Neural crest cell (in vitro differentiated cells): Measurements from ENCODE around the gene PARVA. TPM values are rescaled to one million over a fixed set of nuclear protein-coding genes. Genes with fewer than 3 reads are reported as not detected.

ENCODE experiments used
- DNase-seq: peaks from one replicate; pipeline ENCODE4 v3.0.0; 2021; ENCODE audit warnings: low read depth, mixed read lengths, low spot score
- H3K27ac Mint-ChIP-seq: one replicate; pipeline ENCODE4 v1.8.0; 2021; ENCODE audit warnings: mild to moderate bottlenecking, mixed read lengths; ENCODE audit not compliant: unreplicated experiment
- H3K27me3 Mint-ChIP-seq: 2 replicates; pipeline ENCODE4 v1.8.0; 2021; ENCODE audit warnings: low read depth, mild to moderate bottlenecking, mixed read lengths
- H3K36me3 Mint-ChIP-seq: 2 replicates; pipeline ENCODE4 v1.8.0; 2021; ENCODE audit warnings: low read depth, mild to moderate bottlenecking, mixed read lengths
- H3K4me1 Mint-ChIP-seq: 2 replicates; pipeline ENCODE4 v1.8.0; 2021; ENCODE audit warnings: mixed read lengths
- H3K4me3 Mint-ChIP-seq: one replicate; pipeline ENCODE4 v1.8.0; 2021; ENCODE audit warnings: mild to moderate bottlenecking, mixed read lengths
- H3K9me3 Mint-ChIP-seq: 2 replicates; pipeline ENCODE4 v1.8.0; 2021; ENCODE audit warnings: mixed read lengths
- total RNA-seq: library from RNA; stranded (reverse); gene quantifications from 2 replicates; pipeline ENCODE4 v1.2.1, GENCODE V29; 2021
- TF ChIP-seq, protein P1 (sequence below): fragments of 200-600 bp; sonication (generic); conservative IDR thresholded peaks from 2 replicates; pipeline ENCODE4 v1.5.0; 2021; ENCODE audit warnings: antibody characterized with exemption, mild to moderate bottlenecking

Gene PARVA
- total RNA-seq, 1 donor from 2014 or later, result 36.2 TPM

DNA sequence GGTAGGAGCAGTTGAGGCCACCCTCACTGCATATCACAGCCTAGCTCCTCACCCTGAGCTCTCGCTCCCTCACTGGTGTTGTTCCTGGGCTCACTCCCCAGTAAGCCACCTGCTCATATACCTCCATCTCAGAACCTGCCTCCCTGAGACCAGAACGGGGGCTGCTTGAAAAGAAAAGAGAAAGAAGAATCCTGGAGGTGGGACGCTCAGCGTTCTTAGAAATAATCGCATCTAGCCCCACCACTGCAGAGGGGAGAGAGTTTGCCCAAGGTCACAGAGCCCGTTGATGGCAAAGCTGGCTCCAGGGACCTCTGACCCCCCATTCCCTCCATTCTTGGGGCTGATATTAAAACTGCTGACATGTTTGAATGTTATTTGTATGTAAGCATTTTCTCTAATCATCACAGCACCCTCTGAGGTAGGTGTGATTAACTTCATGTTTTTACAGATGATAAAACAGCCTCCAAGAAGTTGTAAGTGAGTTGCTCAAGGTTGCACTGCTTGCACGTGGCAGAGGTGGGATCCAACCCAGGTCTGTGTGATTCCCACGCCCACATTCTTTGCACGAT lies 164.3 kb downstream of the PARVA start:
- no peaks in the 10 kb centered on the region for H3K4me1 Mint-ChIP-seq
- H3K9me3 Mint-ChIP-seq, result no peaks in the 10 kb centered on the region
- TF ChIP-seq, protein P1, sequence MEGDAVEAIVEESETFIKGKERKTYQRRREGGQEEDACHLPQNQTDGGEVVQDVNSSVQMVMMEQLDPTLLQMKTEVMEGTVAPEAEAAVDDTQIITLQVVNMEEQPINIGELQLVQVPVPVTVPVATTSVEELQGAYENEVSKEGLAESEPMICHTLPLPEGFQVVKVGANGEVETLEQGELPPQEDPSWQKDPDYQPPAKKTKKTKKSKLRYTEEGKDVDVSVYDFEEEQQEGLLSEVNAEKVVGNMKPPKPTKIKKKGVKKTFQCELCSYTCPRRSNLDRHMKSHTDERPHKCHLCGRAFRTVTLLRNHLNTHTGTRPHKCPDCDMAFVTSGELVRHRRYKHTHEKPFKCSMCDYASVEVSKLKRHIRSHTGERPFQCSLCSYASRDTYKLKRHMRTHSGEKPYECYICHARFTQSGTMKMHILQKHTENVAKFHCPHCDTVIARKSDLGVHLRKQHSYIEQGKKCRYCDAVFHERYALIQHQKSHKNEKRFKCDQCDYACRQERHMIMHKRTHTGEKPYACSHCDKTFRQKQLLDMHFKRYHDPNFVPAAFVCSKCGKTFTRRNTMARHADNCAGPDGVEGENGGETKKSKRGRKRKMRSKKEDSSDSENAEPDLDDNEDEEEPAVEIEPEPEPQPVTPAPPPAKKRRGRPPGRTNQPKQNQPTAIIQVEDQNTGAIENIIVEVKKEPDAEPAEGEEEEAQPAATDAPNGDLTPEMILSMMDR, result no peak
- DNase-seq, result no peak
- H3K4me3 Mint-ChIP-seq, result no peak overlapping the region
- no peak overlapping the region for H3K27ac Mint-ChIP-seq
- H3K27me3 Mint-ChIP-seq, result no peaks in the 10 kb centered on the region
- H3K36me3 Mint-ChIP-seq, result no peaks in the 10 kb centered on the region

DNA sequence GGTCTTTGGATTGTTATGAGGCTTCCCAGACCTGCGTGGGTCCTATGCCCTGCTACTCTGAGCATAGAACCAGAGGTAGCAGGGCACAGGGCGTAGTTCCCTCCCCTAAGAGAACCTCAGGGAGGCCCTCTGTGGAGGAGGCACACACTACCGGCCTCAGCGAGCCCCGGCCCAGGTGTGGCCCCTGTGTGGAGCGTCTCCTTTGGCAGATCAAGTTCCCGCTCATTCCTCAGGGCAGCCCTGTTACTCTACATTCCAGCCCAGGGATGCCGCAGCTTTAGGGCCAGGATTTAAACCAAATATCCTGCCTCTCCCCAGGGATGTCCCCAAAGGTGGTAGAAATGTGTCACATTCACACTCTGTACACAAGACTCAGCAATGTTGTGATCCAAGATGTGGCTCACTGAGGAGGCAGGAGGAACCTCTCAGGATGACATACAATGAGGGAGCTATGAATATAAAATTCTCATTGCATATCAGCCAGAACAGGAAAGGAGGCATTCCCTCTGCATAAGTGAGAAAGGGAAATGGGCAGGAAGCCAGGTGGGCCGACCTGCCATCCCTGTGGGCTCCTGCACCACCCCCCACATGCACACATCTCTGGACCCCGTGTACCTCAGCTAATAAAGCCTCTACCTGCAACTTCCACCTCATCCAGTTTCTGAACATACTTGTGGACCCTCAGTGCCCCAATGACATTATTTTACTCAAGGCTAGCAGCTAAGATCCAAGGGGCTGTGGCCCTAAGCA lies 165.0 kb downstream of the PARVA start:
- Mint-ChIP-seq H3K27ac (peak overlapping the region; percentile 20), H3K27me3 (no peaks in the 10 kb centered on the region), H3K9me3 (no peaks in the 10 kb centered on the region), H3K4me3 (no peak overlapping the region), H3K36me3 (no peaks in the 10 kb centered on the region), H3K4me1 (no peaks in the 10 kb centered on the region)
- DNase-seq, result no peak
- TF ChIP-seq, protein P1, result no peak

DNA sequence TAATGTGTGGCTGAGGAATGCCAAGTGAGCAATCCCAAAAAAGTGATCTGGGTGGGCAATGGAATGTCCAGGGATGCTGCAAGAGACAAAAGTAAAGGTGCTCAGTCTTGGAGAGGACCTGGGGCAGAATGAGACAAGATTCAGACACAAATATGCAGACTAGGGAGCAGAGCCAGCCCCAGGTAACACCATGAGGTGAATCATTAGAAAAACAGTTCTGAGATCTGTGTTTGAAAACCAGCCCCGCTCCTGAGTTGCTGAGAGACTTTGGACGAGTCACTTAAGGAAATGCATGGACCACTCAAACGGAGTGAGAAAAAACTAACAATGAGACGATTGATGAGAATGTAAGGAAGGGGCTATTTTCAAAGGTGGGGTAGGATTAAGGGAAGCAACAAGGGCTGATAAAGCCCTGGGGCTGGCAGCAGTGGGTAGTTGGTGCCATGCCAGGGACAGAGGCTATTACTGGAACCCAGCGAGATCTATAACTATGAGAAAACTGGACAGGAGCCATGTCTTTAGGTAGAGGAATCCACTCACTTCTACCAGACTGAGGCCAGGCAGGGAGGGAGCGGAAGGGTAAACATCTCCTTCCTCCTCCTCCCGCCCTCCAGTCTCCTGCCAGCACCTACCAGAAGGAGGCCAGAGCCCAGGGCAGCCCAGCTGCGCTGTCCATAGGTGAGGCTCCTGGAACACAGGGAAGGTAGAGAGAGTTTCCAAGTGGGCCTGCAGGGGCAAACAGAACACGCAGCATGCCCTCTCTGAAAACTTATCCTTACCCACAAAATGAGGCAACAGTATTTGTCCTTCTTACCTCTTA lies 166.4 kb downstream of the PARVA start:
- no peaks in the 10 kb centered on the region for H3K36me3 Mint-ChIP-seq
- H3K4me3 Mint-ChIP-seq, result no peak overlapping the region
- H3K9me3 Mint-ChIP-seq, result no peaks in the 10 kb centered on the region
- H3K4me1 Mint-ChIP-seq, result peaks cover 8% of the 10 kb centered on the region
- no peaks in the 10 kb centered on the region for H3K27me3 Mint-ChIP-seq
- TF ChIP-seq, protein P1, result no peak
- DNase-seq, result no peak
- H3K27ac Mint-ChIP-seq, result no peak overlapping the region

DNA sequence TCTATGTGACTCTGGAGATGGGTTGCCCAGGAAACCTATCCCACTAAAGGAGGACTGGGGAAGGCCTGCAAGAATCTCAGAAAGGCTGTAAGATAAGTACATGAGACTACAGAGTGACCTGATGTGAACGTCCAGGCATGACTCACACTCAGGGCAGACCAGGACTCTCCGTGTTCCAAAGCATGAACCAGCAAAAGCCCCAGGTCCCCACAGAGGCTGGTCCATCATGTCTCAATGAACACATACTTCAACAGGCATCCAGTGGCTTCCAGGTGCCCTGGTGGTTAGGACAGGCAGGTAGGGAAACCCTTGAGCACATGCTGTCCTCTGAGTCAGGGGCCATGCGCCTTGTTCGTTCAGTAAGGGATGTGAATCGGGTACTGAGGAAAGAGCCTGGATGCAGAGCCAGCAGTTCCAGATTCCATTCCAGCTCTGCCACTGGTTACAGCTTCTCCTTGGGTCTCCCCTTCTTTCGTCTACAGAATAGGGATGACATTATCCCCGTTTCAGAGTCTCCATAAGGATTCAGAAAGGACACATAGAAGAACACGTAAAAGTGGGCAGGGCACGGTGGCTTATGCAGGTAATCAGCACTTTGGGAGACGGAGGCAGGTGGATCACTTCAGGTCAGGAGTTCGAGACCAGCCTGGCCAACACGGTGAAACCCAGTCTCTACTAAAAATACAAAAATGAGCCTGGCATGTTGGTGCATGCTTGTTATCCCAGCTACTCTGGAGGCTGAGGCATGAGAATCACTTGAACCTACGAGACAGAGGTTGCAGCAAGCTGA lies 167.8 kb downstream of the PARVA start:
- H3K36me3 Mint-ChIP-seq, result no peaks in the 10 kb centered on the region
- no peak overlapping the region for H3K4me3 Mint-ChIP-seq
- H3K27me3 Mint-ChIP-seq, result no peaks in the 10 kb centered on the region
- peaks cover 8% of the 10 kb centered on the region for H3K4me1 Mint-ChIP-seq
- no peak for DNase-seq
- no peak overlapping the region for H3K27ac Mint-ChIP-seq
- TF ChIP-seq, protein P1, result no peak
- no peaks in the 10 kb centered on the region for H3K9me3 Mint-ChIP-seq

DNA sequence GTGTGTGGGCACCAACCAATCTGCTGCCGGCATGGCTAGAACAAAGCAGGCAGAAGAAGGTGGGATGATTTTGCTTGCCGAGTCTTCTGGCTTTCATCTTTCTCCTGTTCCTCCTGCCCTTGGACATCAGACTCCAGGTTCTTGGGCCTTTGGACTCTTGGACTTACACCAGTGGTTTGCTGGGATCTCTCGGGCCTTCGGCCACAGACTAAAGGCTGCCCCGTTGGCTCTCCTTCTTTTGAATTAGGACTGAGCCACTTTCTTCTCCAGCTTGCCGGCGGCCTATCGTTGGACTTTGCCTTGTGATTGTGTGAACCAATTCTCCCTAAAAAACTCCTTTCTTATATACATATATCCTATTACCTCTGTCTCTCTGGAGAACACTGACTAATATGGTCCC lies 168.8 kb downstream of the PARVA start:
- Mint-ChIP-seq H3K9me3 (no peaks in the 10 kb centered on the region), H3K27me3 (no peaks in the 10 kb centered on the region)
- DNase-seq, result no peak

More for the DNA sequence above, 168.8 kb downstream of the PARVA start:
- TF ChIP-seq, protein P1, result no peak
- Mint-ChIP-seq H3K36me3 (no peaks in the 10 kb centered on the region), H3K27ac (no peak overlapping the region), H3K4me3 (no peak overlapping the region), H3K4me1 (peaks cover 8% of the 10 kb centered on the region)
